GM18526 (cell line): Measurements from ENCODE around the gene SYK.

Experiments
- POLR2A ChIP-seq: IDR thresholded peaks from 3 replicates; pipeline ENCODE4 v1.6.1; 2011; ENCODE audit not compliant: insufficient read length; ENCODE audit errors: extremely low read depth

SYK gene

DNA sequence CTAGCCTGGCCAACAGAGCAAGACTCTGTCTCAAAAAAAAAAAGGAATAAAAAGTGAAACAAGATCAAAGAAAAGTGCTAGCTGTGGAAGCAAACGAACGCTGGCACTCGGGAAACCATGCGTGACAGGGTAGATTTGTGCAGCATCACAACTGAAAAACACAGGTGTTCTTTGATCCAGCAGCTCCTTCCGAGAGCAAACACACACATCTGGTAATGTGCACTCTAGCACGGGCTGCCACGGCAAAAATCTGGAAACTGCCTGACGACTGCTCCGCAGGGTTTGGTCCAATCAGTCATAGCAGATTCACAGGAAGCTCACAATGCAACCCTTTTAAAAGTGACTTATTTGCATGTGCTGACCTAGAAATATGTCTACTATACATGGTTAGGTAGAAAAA lies 80.0 kb downstream of the SYK start:
- no peak for TF ChIP-seq POLR2A

DNA sequence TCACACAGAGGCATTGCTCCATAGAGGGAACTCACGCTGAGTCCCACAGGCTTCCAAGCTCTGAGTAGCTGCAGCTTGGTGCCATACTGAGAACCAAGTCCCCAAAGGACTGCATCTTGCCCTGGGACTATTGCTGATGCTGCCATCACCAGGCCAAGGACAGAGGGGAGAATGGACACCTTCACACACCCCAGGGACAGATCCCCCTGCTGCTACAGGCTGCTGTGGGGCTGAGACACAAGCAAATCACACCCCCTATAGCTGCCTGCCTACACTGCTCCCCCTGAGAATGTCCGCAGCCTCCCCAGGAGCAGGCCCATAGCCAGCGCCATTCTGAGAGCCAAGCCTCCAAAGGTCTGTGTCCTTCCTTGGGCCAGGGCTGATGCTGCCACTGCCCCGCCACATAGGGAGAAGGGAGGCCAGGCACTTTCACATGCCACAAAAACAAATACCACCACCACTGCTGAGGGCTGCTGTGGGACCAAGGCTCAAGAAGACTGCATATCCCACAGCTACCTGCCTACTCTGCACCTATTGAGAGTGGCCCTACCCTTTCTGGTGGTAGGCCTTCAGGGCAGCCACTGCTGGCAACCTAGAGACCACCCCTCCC lies 81.5 kb downstream of the SYK start:
- no peak for TF ChIP-seq POLR2A

DNA sequence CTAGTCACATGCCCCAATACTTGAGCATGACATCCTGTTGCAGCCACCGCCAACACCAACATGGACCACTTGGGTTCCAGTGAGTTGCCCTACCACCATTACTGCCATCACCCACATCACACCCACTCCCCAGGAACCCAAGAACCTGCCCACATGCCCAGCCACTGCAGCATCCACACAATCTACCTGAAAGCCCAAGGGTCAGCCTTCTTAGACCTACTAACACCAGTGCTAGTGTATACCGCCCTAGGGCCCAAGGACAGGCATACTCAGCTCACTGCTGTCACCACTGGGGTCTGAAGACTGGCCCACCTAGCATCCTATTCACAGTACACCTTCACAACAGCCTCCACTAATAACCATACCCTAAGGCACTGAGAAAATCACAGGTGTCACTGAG lies 82.0 kb downstream of the SYK start:
- TF ChIP-seq POLR2A: no peak

DNA sequence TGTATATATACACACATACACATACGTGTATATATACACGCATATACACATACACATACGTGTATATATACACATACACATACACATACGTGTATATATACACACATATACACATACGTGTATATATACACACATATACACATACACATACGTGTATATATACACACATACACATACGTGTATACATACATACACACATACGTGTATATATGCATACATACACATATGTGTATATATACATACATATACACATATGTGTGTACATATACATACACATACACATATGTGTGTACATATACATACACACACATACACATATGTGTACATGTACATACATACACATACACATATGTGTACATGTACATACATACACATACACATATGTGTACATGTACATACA lies 82.6 kb downstream of the SYK start:
- no peak for TF ChIP-seq POLR2A

DNA sequence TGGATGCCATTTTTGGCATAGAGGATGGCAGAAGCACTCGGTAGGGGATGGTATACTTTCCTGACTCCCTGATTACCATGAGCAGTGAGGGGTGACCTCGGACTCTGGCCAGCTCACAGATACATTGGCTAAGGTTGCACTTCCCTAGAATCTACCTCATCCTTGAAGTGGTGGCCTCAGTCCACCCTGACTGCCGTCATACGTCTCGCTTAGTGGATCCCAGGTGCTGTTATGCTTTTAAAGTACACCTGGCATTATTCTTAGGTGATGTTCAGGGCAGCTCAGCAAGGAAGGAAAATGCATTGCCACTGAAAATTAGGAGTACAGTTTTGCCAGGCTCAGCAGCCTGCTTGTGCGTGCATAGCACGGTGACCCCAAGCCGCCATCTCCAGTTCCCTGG lies 87.3 kb downstream of the SYK start:
- TF ChIP-seq POLR2A: no peak

DNA sequence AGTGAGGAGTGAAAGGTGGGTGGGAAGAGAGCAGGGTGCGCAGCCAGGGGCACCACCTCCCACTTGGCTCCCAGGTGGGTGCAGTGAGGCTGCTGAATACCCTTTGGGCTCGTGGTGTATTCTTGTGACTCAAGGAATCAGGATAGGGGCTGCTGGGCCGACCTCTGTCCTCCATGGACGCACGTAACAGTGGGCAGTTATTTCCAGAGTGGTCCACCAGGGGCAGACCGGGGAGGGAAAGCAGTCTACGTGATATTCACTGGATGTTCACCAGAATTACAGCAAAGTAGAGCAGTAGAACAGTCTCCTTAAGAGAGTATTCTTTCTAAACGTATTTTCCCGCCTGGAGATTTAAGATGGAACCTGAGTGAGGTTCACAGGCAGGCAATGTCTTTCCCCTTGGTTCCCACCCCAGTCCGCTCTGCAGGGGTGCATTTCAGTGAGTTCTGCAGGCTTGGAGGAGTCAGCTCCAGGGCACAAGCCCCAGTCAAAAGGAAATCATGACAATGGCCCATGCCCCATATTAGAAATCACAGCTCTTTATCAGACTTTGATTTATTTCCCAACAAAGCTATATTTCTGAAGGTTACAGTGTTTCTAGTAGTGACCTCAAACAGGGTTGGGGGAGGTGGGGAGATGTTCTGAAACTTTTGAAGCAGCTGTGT lies 88.7 kb downstream of the SYK start:
- TF ChIP-seq POLR2A: no peak

DNA sequence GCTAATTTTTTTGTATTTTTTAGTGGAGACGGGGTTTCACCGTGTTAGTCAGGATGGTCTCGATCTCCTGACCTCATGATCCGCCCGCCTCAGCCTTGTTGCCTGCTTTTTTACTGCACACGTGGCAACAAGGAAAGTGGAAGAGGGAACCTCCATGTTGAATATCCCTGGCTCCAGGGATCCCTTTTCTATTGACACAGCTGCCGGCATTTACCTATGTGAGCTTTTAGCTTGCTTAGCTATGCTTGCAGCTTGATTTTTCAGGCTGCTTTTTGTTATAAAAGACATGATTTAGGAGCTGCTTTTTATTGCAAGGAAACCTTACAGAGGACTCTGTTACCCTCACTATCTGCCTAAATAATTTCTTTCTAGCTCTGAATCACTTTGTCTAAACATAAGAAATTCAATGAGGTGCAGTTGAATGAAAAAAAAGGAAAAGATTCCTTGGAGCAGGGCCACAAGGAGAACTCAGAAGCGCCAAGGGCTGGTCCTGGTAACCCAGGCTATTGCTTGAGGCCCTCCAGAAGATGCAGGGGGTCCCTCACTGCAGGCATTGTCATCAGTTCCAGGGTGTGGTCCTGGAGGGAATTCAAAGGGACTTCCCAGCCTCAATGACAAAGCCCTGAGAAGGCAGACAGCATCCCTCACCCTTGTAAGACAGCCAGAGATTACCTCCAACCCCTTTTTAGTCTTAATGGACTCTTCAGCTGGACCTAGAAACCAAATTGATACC lies 89.9 kb downstream of the SYK start:
- no peak for TF ChIP-seq POLR2A

DNA sequence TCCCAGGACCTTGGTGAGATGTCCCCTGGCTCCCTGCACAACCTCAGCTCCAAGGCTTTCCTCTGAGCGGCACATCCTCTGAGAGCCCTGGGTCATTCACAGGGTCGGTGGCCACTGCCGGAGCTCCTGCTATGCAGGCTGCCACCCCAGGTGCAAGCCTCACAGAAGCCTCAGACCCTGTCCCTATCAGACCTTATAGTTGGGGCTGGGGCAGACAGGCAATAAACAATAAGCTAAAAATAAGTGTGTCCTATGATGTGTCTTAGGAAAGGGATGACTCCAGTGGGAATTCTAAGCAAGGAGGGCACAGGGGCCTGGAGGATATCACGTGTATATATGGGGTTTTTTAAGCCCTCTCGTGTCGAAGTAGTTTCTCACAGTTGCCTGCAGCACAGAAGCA lies 91.3 kb downstream of the SYK start:
- TF ChIP-seq POLR2A: no peak

DNA sequence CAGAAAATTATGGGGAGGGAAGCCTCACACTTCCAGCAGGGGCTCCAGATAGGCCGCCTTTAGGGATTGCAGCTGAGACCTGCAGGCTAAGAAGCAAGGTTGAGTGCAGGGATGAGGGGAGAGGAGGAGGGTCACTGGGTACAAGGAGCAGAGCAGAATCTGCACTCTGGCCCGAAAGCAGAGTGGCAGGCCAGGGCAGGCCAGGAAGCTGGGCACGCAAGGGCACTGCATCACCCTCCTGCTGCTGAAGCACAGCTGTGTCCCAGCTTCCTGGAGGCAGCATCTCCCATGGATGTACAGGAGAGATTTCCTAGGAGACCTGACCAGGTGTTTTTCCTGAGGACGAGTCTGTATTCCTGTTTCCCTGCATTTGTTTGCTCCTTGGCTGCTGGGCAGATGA lies 92.1 kb downstream of the SYK start:
- no peak for TF ChIP-seq POLR2A

DNA sequence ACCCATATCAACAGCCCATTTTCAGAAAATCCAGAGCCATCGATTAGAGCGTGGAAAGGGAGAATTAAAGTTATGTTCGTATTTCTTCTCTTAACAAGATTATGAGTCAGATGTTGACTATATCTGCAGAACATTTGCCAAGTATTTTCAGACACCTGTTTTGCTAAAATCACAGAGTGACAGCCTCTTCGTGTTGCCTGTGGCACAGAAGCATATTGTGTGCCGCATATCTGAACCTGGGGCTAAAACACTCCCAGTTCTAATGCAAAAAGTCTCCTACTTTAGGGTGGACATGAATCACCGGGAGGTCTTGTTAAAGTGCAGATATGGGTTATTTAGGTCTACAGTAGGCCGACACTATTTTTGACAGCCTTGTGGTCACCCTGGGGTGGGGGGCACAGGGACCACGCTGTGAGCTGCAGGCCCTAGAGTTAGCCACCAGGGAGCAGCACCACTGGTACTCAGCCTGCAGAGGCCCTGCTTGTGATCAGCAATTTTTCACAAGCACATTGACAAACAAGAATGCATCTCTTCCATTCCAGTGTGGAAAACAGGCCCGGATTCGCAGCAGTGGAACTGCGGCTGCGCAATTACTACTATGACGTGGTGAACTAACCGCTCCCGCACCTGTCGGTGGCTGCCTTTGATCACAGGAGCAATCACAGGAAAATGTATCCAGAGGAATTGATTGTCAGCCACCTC lies 93.5 kb downstream of the SYK start:
- no peak for TF ChIP-seq POLR2A

DNA sequence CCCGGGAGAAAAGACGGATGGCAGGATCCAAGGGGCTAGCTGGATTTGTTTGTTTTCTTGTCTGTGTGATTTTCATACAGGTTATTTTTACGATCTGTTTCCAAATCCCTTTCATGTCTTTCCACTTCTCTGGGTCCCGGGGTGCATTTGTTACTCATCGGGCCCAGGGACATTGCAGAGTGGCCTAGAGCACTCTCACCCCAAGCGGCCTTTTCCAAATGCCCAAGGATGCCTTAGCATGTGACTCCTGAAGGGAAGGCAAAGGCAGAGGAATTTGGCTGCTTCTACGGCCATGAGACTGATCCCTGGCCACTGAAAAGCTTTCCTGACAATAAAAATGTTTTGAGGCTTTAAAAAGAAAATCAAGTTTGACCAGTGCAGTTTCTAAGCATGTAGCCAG lies 94.2 kb downstream of the SYK start:
- TF ChIP-seq POLR2A: no peak

DNA sequence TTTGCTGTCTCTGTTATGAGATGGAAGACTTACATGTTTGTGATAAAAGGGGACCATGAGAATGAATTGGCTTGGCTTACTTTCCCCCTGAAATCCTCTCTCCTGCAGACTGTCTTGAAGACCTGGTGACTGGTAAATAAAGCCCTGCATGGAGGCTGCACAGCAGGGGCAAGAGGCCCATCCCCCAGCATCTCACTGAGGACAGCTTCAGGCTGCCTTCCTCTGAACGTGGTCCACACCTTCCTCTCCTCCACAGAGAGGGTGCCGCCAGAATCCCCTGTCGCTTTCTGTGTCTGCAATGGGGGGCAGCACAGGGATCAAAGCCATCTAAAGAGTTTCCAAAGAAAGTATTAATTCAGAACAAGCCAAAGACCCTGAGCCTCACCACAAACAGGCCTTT lies 94.6 kb downstream of the SYK start:
- no peak for TF ChIP-seq POLR2A

DNA sequence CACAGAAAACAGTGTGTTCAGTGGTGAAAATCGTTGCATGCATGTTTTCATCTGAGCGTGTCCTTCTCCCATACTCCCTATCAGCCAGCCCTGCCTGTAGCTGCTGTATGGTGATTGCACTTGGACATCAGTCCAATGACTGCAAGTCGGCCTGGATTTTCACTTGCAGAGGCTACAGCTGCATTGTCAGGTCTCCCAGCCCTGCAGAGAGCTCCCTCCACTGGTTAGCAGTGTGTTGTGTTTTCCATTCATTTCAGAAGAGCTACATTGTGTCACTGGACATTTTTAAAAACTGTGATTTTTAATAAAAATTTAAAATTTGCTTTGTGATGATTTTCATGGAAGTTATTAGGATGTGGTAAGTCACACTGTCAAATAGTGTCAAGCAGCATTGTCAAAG lies 96.6 kb downstream of the SYK start:
- TF ChIP-seq POLR2A: no peak

DNA sequence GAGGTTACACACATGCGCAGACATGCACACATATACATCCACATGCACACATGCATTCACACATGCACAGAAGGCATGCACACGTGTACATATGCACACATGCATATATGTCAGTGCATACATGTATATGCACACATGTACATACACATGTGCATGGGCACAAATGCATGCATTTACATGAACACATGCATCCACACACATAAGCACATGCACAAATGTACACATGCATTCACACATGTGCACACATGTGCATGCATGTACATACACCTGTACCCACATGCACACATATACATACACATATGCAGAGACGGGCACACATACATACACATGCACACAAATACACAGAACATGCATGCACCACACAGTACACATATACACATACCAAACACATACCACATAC lies 97.7 kb downstream of the SYK start:
- TF ChIP-seq POLR2A: no peak

DNA sequence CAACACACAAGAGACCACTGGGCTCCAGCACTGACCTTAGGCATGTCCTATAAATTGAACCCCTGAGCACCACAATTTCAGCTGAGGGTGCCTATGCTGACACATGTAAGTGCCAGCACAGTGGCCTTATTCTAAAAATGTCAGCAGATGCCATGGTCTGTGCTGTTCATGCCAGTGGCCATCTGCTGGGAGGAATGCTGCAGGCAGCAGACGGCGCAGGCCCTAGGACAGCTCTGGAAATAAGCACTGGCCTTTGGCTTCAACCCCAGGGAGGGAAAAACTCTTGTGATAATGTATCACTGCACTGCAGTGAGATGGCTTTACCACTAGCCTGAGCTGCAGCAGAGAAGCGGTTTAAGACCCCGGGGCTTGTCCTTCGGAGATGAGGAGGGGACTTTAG lies 98.5 kb downstream of the SYK start:
- TF ChIP-seq POLR2A: no peak

DNA sequence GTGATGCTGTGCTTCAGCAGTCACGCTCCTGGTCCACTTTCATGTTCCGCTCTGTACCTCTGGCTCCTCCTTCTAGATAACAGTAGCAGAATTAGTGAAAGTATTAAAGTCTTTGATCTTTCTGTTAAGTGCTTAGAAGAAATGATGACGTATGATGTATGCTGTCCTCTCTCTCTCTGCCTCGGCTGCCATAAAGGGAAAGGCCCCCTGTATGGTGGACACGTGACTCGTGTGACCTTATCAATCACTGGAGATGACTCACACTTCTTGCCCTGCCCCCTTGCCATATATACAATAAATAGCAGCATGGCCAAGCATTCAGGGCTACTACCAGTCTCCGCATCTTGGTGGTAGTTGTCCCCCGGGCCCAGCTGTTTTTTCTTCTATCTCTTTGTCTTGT lies 100.3 kb downstream of the SYK start:
- no peak for TF ChIP-seq POLR2A
